SH-SY5Y (cell line): ENCODE results near the gene ARAP2.

Source experiments
- GATA2 ChIP-seq: IDR thresholded peaks from 2 replicates; pipeline ENCODE4 v1.6.1; 2011; ENCODE audit warnings: mild to moderate bottlenecking, low read depth, low read length
- GATA3 ChIP-seq: IDR thresholded peaks from 2 replicates; pipeline ENCODE4 v1.6.1; 2011; ENCODE audit warnings: low read depth, mild to moderate bottlenecking, low read length, moderate library complexity

GRCh38 chr4:36174570-36174969, 69.7 kb downstream of the ARAP2 start:
- no peak for TF ChIP-seq GATA2
- no peak for TF ChIP-seq GATA3
